ENCODE data around the gene SEPTIN7. TPM values are rescaled to one million over a fixed set of nuclear protein-coding genes. Genes with fewer than 3 reads are reported as not detected.

SEPTIN7 gene
- total RNA-seq, 2 experiments from 2014 or later = 256 to 293 TPM

Other genes starting within 250 kb of the SEPTIN7 start
- gene HERPUD2, start 105.9 kb upstream of the SEPTIN7 start, total RNA-seq = 10 to 100 TPM; 40.6 to 45.9 TPM